ENCODE results near the gene RNF222.

DNA sequence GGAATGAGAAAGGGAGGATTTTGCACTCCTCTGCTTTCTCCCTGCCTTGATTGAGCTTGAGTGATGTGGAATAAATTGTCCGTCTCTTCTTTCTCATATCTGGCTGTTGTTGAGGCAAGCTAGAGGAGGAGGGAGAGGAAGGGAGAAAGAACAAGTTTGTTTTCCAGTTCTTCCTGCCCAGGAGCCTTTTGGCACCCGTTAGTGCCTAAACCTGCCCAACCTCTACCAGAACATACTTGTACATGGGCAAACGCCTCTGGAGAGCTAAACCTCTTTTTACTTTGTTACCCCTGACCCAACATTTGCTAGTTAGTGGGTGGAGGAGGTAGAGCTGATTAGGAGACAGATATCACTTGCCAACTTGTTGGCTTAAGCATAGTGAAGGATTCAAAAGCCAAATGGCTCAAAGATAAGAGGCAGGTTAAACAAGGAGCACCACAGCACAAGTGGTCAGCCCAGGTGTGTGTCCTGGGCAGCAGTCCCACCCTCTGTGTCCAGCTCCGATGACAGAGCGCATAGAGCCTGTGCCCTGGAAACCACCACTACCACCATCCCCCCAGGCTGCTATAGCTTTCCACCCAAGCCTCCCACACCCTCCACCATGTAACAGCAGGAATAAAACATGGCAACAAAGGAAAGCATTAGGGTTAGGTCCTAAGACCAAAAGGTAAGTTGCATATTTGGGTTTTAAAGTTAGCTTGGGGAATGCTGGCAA, 51.5 kb downstream of the RNF222 start:
- TF ChIP-seq, protein P1, sequence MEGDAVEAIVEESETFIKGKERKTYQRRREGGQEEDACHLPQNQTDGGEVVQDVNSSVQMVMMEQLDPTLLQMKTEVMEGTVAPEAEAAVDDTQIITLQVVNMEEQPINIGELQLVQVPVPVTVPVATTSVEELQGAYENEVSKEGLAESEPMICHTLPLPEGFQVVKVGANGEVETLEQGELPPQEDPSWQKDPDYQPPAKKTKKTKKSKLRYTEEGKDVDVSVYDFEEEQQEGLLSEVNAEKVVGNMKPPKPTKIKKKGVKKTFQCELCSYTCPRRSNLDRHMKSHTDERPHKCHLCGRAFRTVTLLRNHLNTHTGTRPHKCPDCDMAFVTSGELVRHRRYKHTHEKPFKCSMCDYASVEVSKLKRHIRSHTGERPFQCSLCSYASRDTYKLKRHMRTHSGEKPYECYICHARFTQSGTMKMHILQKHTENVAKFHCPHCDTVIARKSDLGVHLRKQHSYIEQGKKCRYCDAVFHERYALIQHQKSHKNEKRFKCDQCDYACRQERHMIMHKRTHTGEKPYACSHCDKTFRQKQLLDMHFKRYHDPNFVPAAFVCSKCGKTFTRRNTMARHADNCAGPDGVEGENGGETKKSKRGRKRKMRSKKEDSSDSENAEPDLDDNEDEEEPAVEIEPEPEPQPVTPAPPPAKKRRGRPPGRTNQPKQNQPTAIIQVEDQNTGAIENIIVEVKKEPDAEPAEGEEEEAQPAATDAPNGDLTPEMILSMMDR (IDR thresholded peaks at IDR 0.05; ENCODE audit: insufficient read depth, low read depth, low read length) = no peak
- TF ChIP-seq EZH2 (IDR thresholded peaks at IDR 0.05; ENCODE audit: insufficient read depth, low read length) = no peak
